CD4-positive, CD25-positive, alpha-beta regulatory T cell (primary cell): ENCODE results near the gene SH3D21. TPM values are rescaled to one million over a fixed set of nuclear protein-coding genes. Genes with fewer than 3 reads are reported as not detected.

Experiments
- ATAC-seq, 2 donors: fragments of 150-1000 bp; cut with Tn5 transposase; one replicate each; pipeline ENCODE4 v1.10.0; 2021; ENCODE audit warnings: low read depth in 2 of 2, moderate number of reproducible peaks in 2 of 2, moderate library complexity in 1 of 2
- DNase-seq, 3 donors: peaks; one replicate each; pipeline versions ENCODE4 v3.0.0 to v3.0.0-alpha.2; 2012 to 2022; ENCODE audit warnings: mixed read lengths in 1 of 3
- H3K27ac ChIP-seq: one replicate; pipeline ENCODE4 v1.7.0; 2013; ENCODE audit warnings: mild to moderate bottlenecking, low read length; ENCODE audit not compliant: insufficient read depth, poor library complexity, severe bottlenecking
- H3K27me3 ChIP-seq: one replicate; pipeline ENCODE4 v1.7.0; 2013; ENCODE audit warnings: low read length; ENCODE audit not compliant: control insufficient read depth, insufficient read depth
- H3K36me3 ChIP-seq: one replicate; pipeline ENCODE4 v1.7.0; 2013; ENCODE audit warnings: mild to moderate bottlenecking, low read length, moderate library complexity; ENCODE audit not compliant: control insufficient read depth, insufficient read depth
- H3K4me1 ChIP-seq: 2 replicates; pipeline ENCODE4 v1.7.0; 2013; ENCODE audit warnings: mild to moderate bottlenecking, low read length; ENCODE audit not compliant: insufficient read depth, control insufficient read depth, poor library complexity, severe bottlenecking
- H3K4me3 ChIP-seq: one replicate; pipeline ENCODE4 v1.7.0; 2013; ENCODE audit warnings: low read depth, mild to moderate bottlenecking, low read length, moderate library complexity
- H3K9me3 ChIP-seq, 2 experiments: 1 replicate in 1 of 2; 2 replicates in 1 of 2; pipeline ENCODE4 v1.7.0; 2013; ENCODE audit warnings: low read length in 2 of 2, mild to moderate bottlenecking in 1 of 2, moderate library complexity in 1 of 2; ENCODE audit not compliant: control insufficient read depth in 2 of 2
- H3K27ac Mint-ChIP-seq, 3 donors: one replicate each; pipeline ENCODE4 v1.8.0; 2020 to 2022; ENCODE audit warnings: mild to moderate bottlenecking in 3 of 3, mixed read lengths in 3 of 3, moderate library complexity in 2 of 3
- H3K27me3 Mint-ChIP-seq: one replicate; pipeline ENCODE4 v1.8.0; 2022; ENCODE audit warnings: mild to moderate bottlenecking, mixed read lengths
- H3K36me3 Mint-ChIP-seq: one replicate; pipeline ENCODE4 v1.8.0; 2020; ENCODE audit warnings: mixed read lengths
- H3K4me1 Mint-ChIP-seq, 4 donors: one replicate each; pipeline ENCODE4 v1.8.0; 2020 to 2022; ENCODE audit warnings: mixed read lengths in 4 of 4, mild to moderate bottlenecking in 1 of 4
- H3K4me3 Mint-ChIP-seq, 4 donors: one replicate each; pipeline ENCODE4 v1.8.0; 2020 to 2022; ENCODE audit warnings: mild to moderate bottlenecking in 4 of 4, mixed read lengths in 4 of 4, moderate library complexity in 3 of 4
- H3K9me3 Mint-ChIP-seq, 7 donors: one replicate each; pipeline ENCODE4 v1.8.0; 2020 to 2022; ENCODE audit warnings: mixed read lengths in 7 of 7, mild to moderate bottlenecking in 3 of 7, moderate library complexity in 2 of 7
- polyA plus RNA-seq, 4 donors: library from polyadenylated mRNA; unstranded; fragments of 300-500 nt; fragmentation: Illumina TruSeq; gene quantifications; one replicate each; pipeline ENCODE4 v1.2.3, GENCODE V29; 2021
- total RNA-seq: library from RNA; stranded (reverse); gene quantifications from one replicate; pipeline ENCODE4 v1.2.3, GENCODE V29; 2022

The SH3D21 gene
- total and polyA plus RNA-seq, 5 donors from 2014 or later, result 0.26 to 3.2 (median 0.34) TPM

DNA sequence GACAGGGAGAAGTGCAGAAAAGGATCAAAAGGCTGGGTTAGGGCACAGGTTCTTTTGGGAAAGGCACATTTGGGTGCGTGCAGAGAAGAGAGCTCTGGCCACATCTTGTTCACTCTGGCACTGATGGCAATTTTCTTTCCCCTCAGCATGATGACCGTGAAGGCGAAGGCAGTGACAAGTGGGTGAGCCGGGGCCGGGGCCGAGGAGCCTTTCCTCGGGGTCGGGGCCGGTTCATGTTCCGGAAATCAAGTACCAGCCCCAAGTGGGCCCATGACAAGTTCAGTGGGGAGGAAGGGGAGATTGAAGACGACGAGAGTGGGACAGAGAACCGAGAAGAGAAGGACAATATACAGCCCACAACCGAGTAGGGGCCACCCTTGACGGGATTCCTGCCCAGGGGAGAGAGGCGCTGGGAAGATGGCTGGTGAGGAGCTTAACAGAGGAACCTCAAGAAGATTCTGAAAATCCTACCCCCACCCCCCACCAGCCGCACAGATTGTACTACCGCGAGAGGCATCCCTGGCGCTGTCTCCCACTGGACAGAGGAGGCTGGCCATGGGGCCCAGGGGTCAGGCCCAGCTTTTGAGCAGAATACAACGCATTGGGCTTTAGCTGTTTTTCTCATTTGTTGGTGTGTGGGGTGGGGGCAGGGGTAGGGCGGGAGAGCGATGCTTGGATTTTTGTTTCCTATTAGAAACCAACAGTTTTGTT, 2.4 kb upstream of the SH3D21 start:
- Histone ChIP-seq H3K4me1 (peaks cover 14% of the 10 kb centered on the region), H3K36me3 (peaks cover 41% of the 10 kb centered on the region), H3K27me3 (no peaks in the 10 kb centered on the region), H3K9me3 (no peaks in the 10 kb centered on the region), H3K4me3 (no peak overlapping the region), H3K27ac (no peak overlapping the region)
- Mint-ChIP-seq H3K9me3 (no peaks in the 10 kb centered on the region), H3K27me3 (no peaks in the 10 kb centered on the region), H3K36me3 (peaks cover 21% of the 10 kb centered on the region), H3K27ac (no peak overlapping the region), H3K4me3 (peak overlapping the region in 2 of 4 donors; percentile 41 to 63), H3K4me1 (peaks cover 6 to 26% (median 11%) of the 10 kb centered on the region in 4 donors)
- DNase-seq (no peak), ATAC-seq (no peak)

DNA sequence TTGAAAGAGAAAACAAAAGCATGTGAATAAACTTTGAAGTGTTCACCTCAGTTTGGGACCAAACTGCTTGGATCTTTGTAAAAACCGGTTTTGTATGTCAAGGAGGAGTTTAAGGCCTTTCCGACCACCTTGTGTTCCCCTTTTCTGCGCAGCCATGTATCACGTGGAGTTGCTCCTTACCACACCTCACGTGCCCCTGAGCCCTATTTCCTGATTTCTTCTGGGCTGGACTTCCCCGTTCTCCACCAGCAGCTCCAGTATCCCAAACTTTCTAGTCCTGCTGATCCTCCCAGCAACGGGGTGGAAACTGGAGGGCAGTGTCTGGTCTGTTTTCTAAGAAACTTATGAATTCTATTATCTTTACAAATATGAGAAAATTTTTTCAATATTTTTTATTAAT, 1.6 kb upstream of the SH3D21 start:
- Mint-ChIP-seq H3K4me1 (peaks cover 6 to 26% (median 11%) of the 10 kb centered on the region in 4 donors), H3K36me3 (peaks cover 21% of the 10 kb centered on the region), H3K27ac (peak overlapping the region in 1 of 3 donors; percentile 38), H3K27me3 (no peaks in the 10 kb centered on the region), H3K9me3 (no peaks in the 10 kb centered on the region), H3K4me3 (peak overlapping the region in 1 of 4 donors; percentile 86)
- Histone ChIP-seq H3K27ac (no peak overlapping the region), H3K4me1 (peaks cover 14% of the 10 kb centered on the region), H3K9me3 (no peaks in the 10 kb centered on the region), H3K4me3 (no peak overlapping the region), H3K27me3 (no peaks in the 10 kb centered on the region), H3K36me3 (peaks cover 41% of the 10 kb centered on the region)
- DNase-seq, result no peak
- no peak for ATAC-seq

DNA sequence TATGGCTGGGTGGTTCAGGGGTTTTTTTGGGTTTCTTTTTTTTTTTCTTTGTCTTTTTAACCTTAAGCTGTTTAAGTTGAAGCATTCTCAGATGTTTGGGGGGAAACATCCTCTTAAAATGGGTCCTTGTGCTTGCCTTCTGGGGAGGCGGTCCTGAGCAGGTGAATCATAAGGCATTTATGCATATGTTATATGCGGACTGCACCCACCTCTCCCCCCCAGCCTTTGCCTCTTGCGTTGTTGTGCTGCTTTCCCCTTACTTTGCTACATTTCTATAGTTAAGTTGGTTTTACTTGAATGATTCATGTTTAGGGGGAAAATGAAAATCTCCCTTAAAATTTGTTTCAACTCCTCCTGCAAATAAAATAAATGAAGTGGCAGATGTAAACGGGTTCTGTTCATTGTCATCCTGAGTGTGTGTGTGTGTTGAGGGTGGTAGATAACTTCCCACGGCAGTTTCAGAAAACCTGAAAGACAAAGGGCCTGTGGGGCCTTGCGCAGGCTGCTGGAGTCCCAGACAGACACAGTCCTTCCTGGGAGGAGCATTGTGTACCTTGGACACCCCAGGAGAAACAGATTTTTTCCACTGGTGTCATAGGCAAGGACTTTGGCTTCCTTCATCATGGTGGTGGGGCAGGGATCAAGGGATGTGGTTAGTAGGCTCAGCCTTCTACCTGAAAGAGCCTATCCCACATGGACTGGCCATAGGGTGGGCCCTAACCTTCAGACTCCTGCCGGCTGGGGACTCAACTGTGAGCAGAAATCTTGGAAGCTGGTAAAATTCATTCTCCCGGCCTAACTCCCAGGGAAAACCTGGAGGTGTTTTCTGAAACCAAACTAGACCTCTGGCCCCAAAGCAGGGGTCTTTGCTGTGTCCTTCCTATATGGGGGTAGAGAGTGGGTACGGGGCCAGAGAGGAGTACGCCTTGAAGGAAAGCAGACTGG, 926 bp upstream of the SH3D21 start:
- ATAC-seq, result no peak

DNA sequence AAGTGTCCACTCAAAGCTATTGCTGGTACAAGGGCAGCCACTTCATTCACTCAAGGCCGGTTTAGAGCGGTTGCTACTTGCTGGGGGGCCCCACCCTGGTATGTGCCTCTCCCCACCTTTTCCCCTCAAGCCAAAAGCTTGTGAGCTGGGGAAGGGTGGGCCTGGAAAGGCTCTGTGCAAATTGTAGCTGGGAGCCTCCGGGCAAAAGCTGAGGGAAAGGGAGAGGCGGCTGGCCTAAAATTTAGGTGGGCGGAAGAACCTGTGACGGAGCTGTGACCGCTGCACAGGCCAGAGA, 306 bp upstream of the SH3D21 start:
- no peaks in the 10 kb centered on the region for H3K9me3 ChIP-seq
- H3K4me1 ChIP-seq, result peaks cover 14% of the 10 kb centered on the region
- H3K4me3 ChIP-seq, result no peak overlapping the region
- H3K36me3 Mint-ChIP-seq, result peaks cover 21% of the 10 kb centered on the region
- ATAC-seq (no peak), DNase-seq (no peak)
- H3K27me3 Mint-ChIP-seq, result no peaks in the 10 kb centered on the region
- H3K9me3 Mint-ChIP-seq, result no peaks in the 10 kb centered on the region
- peaks cover 0 to 22% (median 9%) of the 10 kb centered on the region in 4 donors for H3K4me1 Mint-ChIP-seq
- no peaks in the 10 kb centered on the region for H3K27me3 ChIP-seq
- peak overlapping the region; percentile 80 for H3K27ac ChIP-seq
- peak overlapping the region; percentile 61 to 99 (median 82) for H3K4me3 Mint-ChIP-seq
- H3K36me3 ChIP-seq, result peaks cover 29% of the 10 kb centered on the region
- H3K27ac Mint-ChIP-seq, result peak overlapping the region in 2 of 3 donors; percentile 42 to 76

More for the DNA sequence above, 926 bp upstream of the SH3D21 start:
- Histone ChIP-seq H3K9me3 (no peaks in the 10 kb centered on the region), H3K4me3 (no peak overlapping the region), H3K4me1 (peaks cover 14% of the 10 kb centered on the region), H3K36me3 (peaks cover 35% of the 10 kb centered on the region), H3K27me3 (no peaks in the 10 kb centered on the region), H3K27ac (peak overlapping the region; percentile 80)
- Mint-ChIP-seq H3K27me3 (no peaks in the 10 kb centered on the region), H3K27ac (peak overlapping the region; percentile 42 to 76 (median 44)), H3K9me3 (no peaks in the 10 kb centered on the region), H3K36me3 (peaks cover 21% of the 10 kb centered on the region), H3K4me3 (peak overlapping the region; percentile 61 to 99 (median 82)), H3K4me1 (peaks cover 0 to 22% (median 11%) of the 10 kb centered on the region in 4 donors)
- DNase-seq, result no peak

DNA sequence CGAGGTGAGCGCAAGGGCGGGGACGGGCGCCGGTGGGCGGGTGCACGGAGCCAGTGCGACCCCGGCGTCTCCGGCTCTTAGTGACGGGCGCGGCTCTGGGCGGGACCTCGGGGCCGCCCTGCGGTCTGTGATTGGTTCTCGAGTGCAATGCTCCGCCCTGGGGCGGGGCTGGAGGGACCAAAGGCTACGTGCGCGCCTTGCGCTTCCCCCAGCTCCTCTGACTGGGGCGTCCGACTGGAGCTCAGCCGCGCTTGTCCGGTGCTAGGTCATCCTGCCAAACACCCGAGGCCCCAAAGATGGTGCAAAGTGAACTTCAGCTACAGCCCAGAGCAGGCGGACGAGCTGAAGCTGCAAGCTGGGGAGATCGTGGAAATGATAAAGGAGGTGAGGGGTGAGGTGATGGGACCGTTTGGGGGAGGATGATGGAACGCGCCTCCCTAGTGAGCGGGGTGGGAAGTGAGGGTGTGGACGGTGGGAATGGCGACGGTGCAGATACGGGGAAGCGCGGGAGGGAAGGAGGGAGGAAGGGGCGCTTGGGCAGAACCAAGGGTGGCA, 811 bp downstream of the SH3D21 start:
- peak overlapping the region; percentile 68 for H3K4me3 ChIP-seq
- peaks cover 16% of the 10 kb centered on the region for H3K36me3 Mint-ChIP-seq
- H3K27ac Mint-ChIP-seq, result peak overlapping the region; percentile 43 to 94 (median 90)

DNA sequence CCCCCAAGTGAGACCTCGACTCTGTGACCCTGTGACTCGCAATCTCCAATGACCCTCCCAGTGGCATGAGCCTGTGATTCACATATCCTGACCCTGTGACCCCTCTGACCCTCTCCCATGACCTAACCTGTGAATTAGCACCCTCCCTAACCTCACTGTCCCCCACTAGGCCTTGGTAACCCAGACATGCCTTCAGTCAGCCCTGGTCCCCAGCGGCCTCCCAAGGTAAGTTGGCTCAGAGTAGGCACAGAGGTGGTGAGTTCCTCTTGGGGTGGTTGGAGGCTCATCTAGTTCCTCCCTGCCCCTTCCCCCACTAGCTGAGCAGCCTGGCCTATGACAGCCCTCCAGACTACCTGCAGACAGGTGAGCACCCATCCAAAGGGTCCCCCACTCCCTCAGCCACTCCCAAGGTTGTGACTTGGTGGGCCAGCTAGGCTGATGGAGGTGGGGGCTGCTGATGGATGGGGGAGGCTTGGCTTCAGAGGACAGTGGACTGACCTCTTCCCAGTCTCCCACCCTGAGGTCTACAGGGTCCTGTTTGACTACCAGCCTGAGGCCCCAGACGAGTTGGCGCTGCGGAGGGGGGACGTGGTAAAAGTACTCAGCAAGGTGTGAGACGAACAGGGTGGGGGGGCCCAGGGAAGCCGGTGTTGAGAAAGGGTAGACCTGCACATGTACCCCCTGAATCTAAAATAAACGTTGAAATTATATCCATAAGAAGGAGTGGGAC, 1.6 kb downstream of the SH3D21 start:
- no peak overlapping the region for H3K27ac Mint-ChIP-seq
- H3K4me1 ChIP-seq, result peaks cover 14% of the 10 kb centered on the region
- ATAC-seq, result no peak
- no peak overlapping the region for H3K27ac ChIP-seq
- H3K4me3 ChIP-seq, result peak overlapping the region; percentile 68
- peaks cover 10% of the 10 kb centered on the region for H3K36me3 ChIP-seq
- peaks cover 0 to 22% (median 7%) of the 10 kb centered on the region in 4 donors for H3K4me1 Mint-ChIP-seq
- no peaks in the 10 kb centered on the region for H3K27me3 Mint-ChIP-seq
- no peak for DNase-seq
- no peaks in the 10 kb centered on the region for H3K9me3 ChIP-seq
- peak overlapping the region in 3 of 4 donors; percentile 86 to 96 (median 93) for H3K4me3 Mint-ChIP-seq
- peaks cover 8% of the 10 kb centered on the region for H3K36me3 Mint-ChIP-seq
- no peaks in the 10 kb centered on the region for H3K9me3 Mint-ChIP-seq
- no peaks in the 10 kb centered on the region for H3K27me3 ChIP-seq

More for the DNA sequence above, 811 bp downstream of the SH3D21 start:
- H3K4me3 Mint-ChIP-seq, result peak overlapping the region; percentile 86 to 99 (median 94)
- peak; percentile 91 to 94 (median 94) for DNase-seq
- peaks cover 0 to 22% (median 7%) of the 10 kb centered on the region in 4 donors for H3K4me1 Mint-ChIP-seq
- H3K27ac ChIP-seq, result peak overlapping the region; percentile 80
- H3K27me3 Mint-ChIP-seq, result no peaks in the 10 kb centered on the region
- no peaks in the 10 kb centered on the region for H3K9me3 ChIP-seq
- ATAC-seq, result peak; percentile 98 to 99
- H3K27me3 ChIP-seq, result no peaks in the 10 kb centered on the region
- peaks cover 14% of the 10 kb centered on the region for H3K4me1 ChIP-seq
- H3K9me3 Mint-ChIP-seq, result no peaks in the 10 kb centered on the region
- H3K36me3 ChIP-seq, result peaks cover 18% of the 10 kb centered on the region

DNA sequence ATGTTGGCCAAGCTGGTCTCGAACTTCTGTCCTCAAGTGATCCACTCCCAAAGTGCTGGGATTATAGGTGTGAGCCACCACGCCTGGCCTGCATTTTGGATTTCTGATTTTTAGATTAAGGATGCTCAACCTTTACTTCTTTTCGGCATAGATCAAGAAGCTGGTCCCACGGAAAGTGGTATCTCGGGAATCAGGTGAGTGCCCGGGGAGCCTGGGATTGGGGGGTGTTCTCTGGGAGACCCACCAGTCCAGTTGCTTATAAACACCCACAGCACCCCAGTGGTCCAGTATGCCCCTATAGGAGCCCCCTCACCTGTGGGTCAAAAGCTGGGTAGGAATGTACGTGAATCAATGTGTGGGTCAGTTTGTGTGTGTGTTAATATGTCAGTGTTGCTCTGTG, 3.2 kb downstream of the SH3D21 start:
- Histone ChIP-seq H3K36me3 (no peaks in the 10 kb centered on the region), H3K27me3 (no peaks in the 10 kb centered on the region), H3K4me3 (no peak overlapping the region), H3K4me1 (peaks cover 14% of the 10 kb centered on the region), H3K27ac (no peak overlapping the region), H3K9me3 (no peaks in the 10 kb centered on the region)
- Mint-ChIP-seq H3K4me3 (peak overlapping the region in 2 of 4 donors; percentile 29 to 50), H3K4me1 (peaks cover 0 to 17% (median 7%) of the 10 kb centered on the region in 4 donors), H3K36me3 (no peaks in the 10 kb centered on the region), H3K27me3 (no peaks in the 10 kb centered on the region), H3K9me3 (no peaks in the 10 kb centered on the region), H3K27ac (no peak overlapping the region)
- ATAC-seq (no peak), DNase-seq (no peak)
